A549 (cell line): ENCODE results near the gene LOX. TPM values are rescaled to one million over a fixed set of nuclear protein-coding genes. Genes with fewer than 3 reads are reported as not detected.

Experiments
- ATAC-seq, 2 experiments: fragments of 200-7000 bp in 1 of 2; fragments of >200 bp in 1 of 2; cut with Nextera tagmentation in 1 of 2; cut with Tn5 transposase in 1 of 2; 3 replicates each; pipeline versions ENCODE4 v1.8.0 to v1.9.1; 2018 to 2020; ENCODE audit warnings: mild to moderate bottlenecking in 1 of 2, moderate library complexity in 1 of 2
- CTCF ChIA-PET: fragments of 300-600 bp; sonication (Branson Sonifier 250); formaldehyde crosslinking; extraction: SDS; loops from one replicate; lab custom pipeline; 2021; ENCODE audit warnings: antibody characterized with exemption, inconsistent platforms; lab: Yijun Ruan, JAX
- POLR2A ChIA-PET: fragments of 350-600 bp; formaldehyde crosslinking; extraction: SDS; loops from one replicate; lab custom pipeline; 2021; ENCODE audit warnings: antibody characterized with exemption, inconsistent platforms; lab: Yijun Ruan, JAX
- DNase-seq, 2 experiments: peaks; one replicate each; pipeline versions ENCODE4 v3.0.0 to v3.0.0-alpha.2; 2011 to 2016; ENCODE audit warnings: low read depth in 1 of 2, low spot score in 1 of 2
- FAIRE-seq: peaks from 2 replicates; lab custom pipeline; 2011; peaks lifted over from hg19 to GRCh38; lab: Jason Lieb, UNC
- H3K27ac ChIP-seq, 2 experiments: fragments of >200 bp; sonication (Bioruptor Twin); formaldehyde crosslinking; 3 replicates each; pipeline ENCODE4 v1.5.1; 2016 to 2017
- H3K4me1 ChIP-seq: fragments of >200 bp; sonication (Bioruptor Twin); formaldehyde crosslinking; 3 replicates; pipeline ENCODE4 v1.6.1; 2016
- H3K4me2 ChIP-seq: fragments of >200 bp; sonication (Bioruptor Twin); formaldehyde crosslinking; 3 replicates; pipeline ENCODE4 v1.6.1; 2016
- H3K4me3 ChIP-seq: fragments of >200 bp; sonication (Bioruptor Twin); formaldehyde crosslinking; 3 replicates; pipeline ENCODE4 v1.5.1; 2016
- H3K9me3 ChIP-seq: fragments of >200 bp; sonication (Bioruptor Twin); formaldehyde crosslinking; 3 replicates; pipeline ENCODE4 v1.6.1; 2016
- BCL3 ChIP-seq: fragments of >200 bp; sonication (Bioruptor Twin); formaldehyde crosslinking; IDR thresholded peaks from 3 replicates; pipeline ENCODE4 v1.6.1; 2016
- BHLHE40 ChIP-seq: IDR thresholded peaks from 2 replicates; pipeline ENCODE4 v1.6.1; 2012; ENCODE audit warnings: low read depth, low read length, inconsistent platforms
- CBX8 ChIP-seq: fragments of 200-600 bp; sonication (generic); IDR thresholded peaks from 2 replicates; pipeline ENCODE4 v1.6.1; 2016
- CHD4 ChIP-seq: fragments of 200-600 bp; sonication (generic); IDR thresholded peaks from 2 replicates; pipeline ENCODE4 v1.6.1; 2016; ENCODE audit warnings: antibody characterized with exemption, mild to moderate bottlenecking, borderline replicate concordance
- E2F6 ChIP-seq: IDR thresholded peaks from 2 replicates; pipeline ENCODE4 v1.6.1; 2012; ENCODE audit warnings: low read depth, borderline replicate concordance
- EHMT2 ChIP-seq: fragments of 200-600 bp; sonication (generic); IDR thresholded peaks from 2 replicates; pipeline ENCODE4 v1.6.1; 2016; ENCODE audit warnings: antibody characterized with exemption, low read depth, mild to moderate bottlenecking, moderate library complexity
- ESRRA ChIP-seq: fragments of 150-350 bp; IDR thresholded peaks from 2 replicates; pipeline ENCODE4 v1.6.1; 2014; ENCODE audit warnings: mild to moderate bottlenecking, low read length, borderline replicate concordance
- HEYL ChIP-seq: fragments of 250-450 bp; sonication (Bioruptor Pico); IDR thresholded peaks from 2 replicates; pipeline ENCODE4 v1.8.0; 2021; ENCODE audit warnings: mild to moderate bottlenecking, moderate library complexity
- HOXA7 ChIP-seq: fragments of 250-450 bp; sonication (Bioruptor Pico); IDR thresholded peaks from 2 replicates; pipeline ENCODE4 v1.5.0; 2020; ENCODE audit warnings: mild to moderate bottlenecking, moderate library complexity
- HOXB13 ChIP-seq: fragments of 250-450 bp; sonication (Bioruptor Pico); IDR thresholded peaks from 2 replicates; pipeline ENCODE4 v1.5.0; 2020; ENCODE audit warnings: low read depth, mild to moderate bottlenecking, moderate library complexity
- HOXB5 ChIP-seq: fragments of 250-450 bp; sonication (Bioruptor Pico); IDR thresholded peaks from 2 replicates; pipeline ENCODE4 v1.5.0; 2020; ENCODE audit warnings: mild to moderate bottlenecking, moderate library complexity
- JUNB ChIP-seq: fragments of >200 bp; sonication (Bioruptor Twin); formaldehyde crosslinking; IDR thresholded peaks from 2 replicates; pipeline ENCODE4 v1.6.1; 2016
- KDM1A ChIP-seq: fragments of 200-600 bp; sonication (generic); IDR thresholded peaks from 2 replicates; pipeline ENCODE4 v1.6.1; 2016; ENCODE audit warnings: low read depth, mild to moderate bottlenecking
- MAZ ChIP-seq: fragments of 150-350 bp; IDR thresholded peaks from 2 replicates; pipeline ENCODE4 v1.6.1; 2014; ENCODE audit warnings: antibody characterized with exemption, low read depth, low read length, borderline replicate concordance
- NFE2L2 ChIP-seq: fragments of 150-350 bp; conservative IDR thresholded peaks from 2 replicates; pipeline ENCODE4 v1.6.1; 2014; ENCODE audit warnings: low read length
- NR3C1 ChIP-seq: fragments of >200 bp; sonication (Bioruptor Twin); formaldehyde crosslinking; IDR thresholded peaks from 3 replicates; pipeline ENCODE4 v1.6.1; 2017
- PHF8 ChIP-seq: fragments of 200-600 bp; sonication (generic); IDR thresholded peaks from 2 replicates; pipeline ENCODE4 v1.6.1; 2016; ENCODE audit warnings: low read depth, mild to moderate bottlenecking, antibody characterized with exemption, moderate library complexity, borderline replicate concordance
- POLR2AphosphoS2 ChIP-seq: conservative IDR thresholded peaks from 2 replicates; pipeline ENCODE4 v1.6.1; 2012; ENCODE audit warnings: low read length, improper control_type of control experiment, inconsistent platforms
- RCOR1 ChIP-seq: fragments of 150-350 bp; IDR thresholded peaks from 2 replicates; pipeline ENCODE4 v1.6.1; 2014; ENCODE audit warnings: antibody characterized with exemption, low read length, low read depth
- RFX5 ChIP-seq: fragments of 450-650 bp; IDR thresholded peaks from 2 replicates; pipeline ENCODE4 v1.7.1; 2014; ENCODE audit warnings: antibody characterized with exemption, mild to moderate bottlenecking, moderate library complexity
- ZC3H11A ChIP-seq: fragments of 450-650 bp; IDR thresholded peaks from 2 replicates; pipeline ENCODE4 v1.6.1; 2014; ENCODE audit warnings: antibody characterized with exemption, mild to moderate bottlenecking
- WGBS: methylation state at CpG from one replicate; pipeline ENCODE4 v1.1.6; 2017; ENCODE audit errors: missing lambda C conversion rate; 5-methylcytosine and 5-hydroxymethylcytosine counted together
- polyA plus RNA-seq, 4 experiments: library from polyadenylated mRNA; depleted of rRNA in 3 of 4; stranded (reverse); fragments of >200 nt; fragmentation: RNase III in 1 of 4; extraction: RNeasy Plus Mini Kit Qiagen cat#74134 plus additional on column Dnase treatment in 1 of 4; gene quantifications; 2 replicates in 3 of 4; 3 replicates in 1 of 4; pipeline ENCODE4 v1.2.3, GENCODE V29; 2011 to 2017
- TF ChIP-seq, protein P1 (sequence below): fragments of >200 bp; sonication (Bioruptor Twin); formaldehyde crosslinking; IDR thresholded peaks from 3 replicates; pipeline ENCODE4 v1.5.1; 2016
- TF ChIP-seq, protein P2 (sequence below): IDR thresholded peaks from 2 replicates; pipeline ENCODE4 v1.6.1; 2012

LOX gene
- polyA plus RNA-seq, 2 of the 4 experiments (the other 2 are of a cell fraction) = 0.34 to 0.36 TPM

DNA sequence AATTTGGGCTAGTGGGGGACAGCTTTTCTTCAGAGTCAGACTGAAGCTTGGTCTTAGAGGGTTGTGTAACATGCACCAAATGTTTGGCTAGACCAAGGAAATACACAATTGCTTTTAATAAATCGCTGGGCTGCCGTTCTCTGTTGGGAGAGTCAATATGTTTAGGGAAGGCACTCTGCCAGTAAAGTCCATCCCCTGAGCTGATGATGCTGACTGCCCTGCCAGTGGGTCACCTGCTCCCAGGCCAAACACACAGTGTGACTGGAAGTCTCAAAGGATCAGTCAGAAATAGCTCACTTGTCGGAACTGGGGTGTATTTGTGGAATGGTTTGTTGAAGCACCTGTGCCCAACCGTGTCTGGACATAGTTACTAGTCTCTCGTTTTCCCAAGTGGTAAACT is 33.4 kb upstream of the LOX start:
- Histone ChIP-seq H3K4me3 (no peak overlapping the region), H3K9me3 (no peaks in the 10 kb centered on the region), H3K27ac (no peak overlapping the region), H3K4me1 (no peaks in the 10 kb centered on the region), H3K4me2 (no peak overlapping the region)
- FAIRE-seq = no peak
- no peak for ATAC-seq
- TF ChIP-seq ESRRA (no peak), NFE2L2 (no peak), HEYL (no peak), E2F6 (no peak), HOXB13 (CRISPR knock-in tag) (no peak), NR3C1 (no peak), RFX5 (no peak), EHMT2 (no peak), HOXA7 (no peak), JUNB (no peak), CBX8 (no peak), CHD4 (no peak), MAZ (no peak)
- TF ChIP-seq, protein P1, sequence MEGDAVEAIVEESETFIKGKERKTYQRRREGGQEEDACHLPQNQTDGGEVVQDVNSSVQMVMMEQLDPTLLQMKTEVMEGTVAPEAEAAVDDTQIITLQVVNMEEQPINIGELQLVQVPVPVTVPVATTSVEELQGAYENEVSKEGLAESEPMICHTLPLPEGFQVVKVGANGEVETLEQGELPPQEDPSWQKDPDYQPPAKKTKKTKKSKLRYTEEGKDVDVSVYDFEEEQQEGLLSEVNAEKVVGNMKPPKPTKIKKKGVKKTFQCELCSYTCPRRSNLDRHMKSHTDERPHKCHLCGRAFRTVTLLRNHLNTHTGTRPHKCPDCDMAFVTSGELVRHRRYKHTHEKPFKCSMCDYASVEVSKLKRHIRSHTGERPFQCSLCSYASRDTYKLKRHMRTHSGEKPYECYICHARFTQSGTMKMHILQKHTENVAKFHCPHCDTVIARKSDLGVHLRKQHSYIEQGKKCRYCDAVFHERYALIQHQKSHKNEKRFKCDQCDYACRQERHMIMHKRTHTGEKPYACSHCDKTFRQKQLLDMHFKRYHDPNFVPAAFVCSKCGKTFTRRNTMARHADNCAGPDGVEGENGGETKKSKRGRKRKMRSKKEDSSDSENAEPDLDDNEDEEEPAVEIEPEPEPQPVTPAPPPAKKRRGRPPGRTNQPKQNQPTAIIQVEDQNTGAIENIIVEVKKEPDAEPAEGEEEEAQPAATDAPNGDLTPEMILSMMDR = no peak
- TF ChIP-seq, protein P2, sequence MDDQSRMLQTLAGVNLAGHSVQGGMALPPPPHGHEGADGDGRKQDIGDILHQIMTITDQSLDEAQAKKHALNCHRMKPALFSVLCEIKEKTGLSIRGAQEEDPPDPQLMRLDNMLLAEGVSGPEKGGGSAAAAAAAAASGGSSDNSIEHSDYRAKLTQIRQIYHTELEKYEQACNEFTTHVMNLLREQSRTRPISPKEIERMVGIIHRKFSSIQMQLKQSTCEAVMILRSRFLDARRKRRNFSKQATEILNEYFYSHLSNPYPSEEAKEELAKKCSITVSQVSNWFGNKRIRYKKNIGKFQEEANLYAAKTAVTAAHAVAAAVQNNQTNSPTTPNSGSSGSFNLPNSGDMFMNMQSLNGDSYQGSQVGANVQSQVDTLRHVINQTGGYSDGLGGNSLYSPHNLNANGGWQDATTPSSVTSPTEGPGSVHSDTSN = no peak
- CTCF ChIA-PET = no interaction called here
- 59% methylated on average over 5 of the region's 5 CpGs for WGBS
- DNase-seq = no peak
- POLR2A ChIA-PET = no interaction called here

GRCh38 chr5:122110987-122111386 is 32.9 kb upstream of the LOX start:
- ChIA-PET CTCF (interaction anchor here (0.7 to 3.7 kb wide), 2 partner anchors 19 to 45 kb away, joined by 3 to 12 read pairs; no protein-coding TSS in a partner anchor), POLR2A (no interaction called here)
- FAIRE-seq (no peak), DNase-seq (no peak), ATAC-seq (no peak)
- TF ChIP-seq KDM1A (no peak), NR3C1 (no peak), POLR2AphosphoS2 (no peak), PHF8 (no peak), BHLHE40 (no peak), BCL3 (no peak), ZC3H11A (no peak)
- Histone ChIP-seq H3K9me3 (no peaks in the 10 kb centered on the region), H3K4me1 (no peaks in the 10 kb centered on the region), H3K4me3 (no peak overlapping the region), H3K4me2 (no peak overlapping the region), H3K27ac (no peak overlapping the region)
- 58% methylated on average over 3 of the region's 3 CpGs for WGBS

DNA sequence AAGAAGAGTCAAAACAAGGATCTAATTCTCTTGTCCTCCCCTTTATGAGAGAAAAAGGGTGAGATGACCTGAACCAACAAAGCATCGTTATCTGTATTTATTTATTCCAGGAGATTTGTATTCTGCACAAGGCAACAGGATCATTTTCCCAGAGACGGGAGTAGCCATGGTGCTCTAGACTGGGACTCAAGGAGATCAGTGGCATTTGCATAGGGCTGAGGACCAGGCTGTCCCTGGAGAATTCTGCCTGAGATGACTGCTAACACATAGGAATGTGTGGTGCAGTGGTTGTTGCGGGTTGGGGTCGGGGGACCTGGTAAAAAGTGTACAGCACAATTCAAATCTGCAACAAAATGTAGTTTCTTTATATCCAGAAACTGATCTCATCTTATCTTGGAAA is 29.0 kb upstream of the LOX start:
- ChIA-PET CTCF (no interaction called here), POLR2A (no interaction called here)
- ATAC-seq = no peak
- DNase-seq = no peak
- H3K9me3 ChIP-seq = no peaks in the 10 kb centered on the region
- H3K4me3 ChIP-seq = no peak overlapping the region
- WGBS = 91% methylated on average over 4 of the region's 4 CpGs
- H3K4me1 ChIP-seq = no peaks in the 10 kb centered on the region; the same call in 2 of the 3 replicates
- no peak for FAIRE-seq
- no peak overlapping the region for H3K4me2 ChIP-seq
- TF ChIP-seq HOXB5 (CRISPR knock-in tag) = no peak
- no peak for TF ChIP-seq RCOR1
- H3K27ac ChIP-seq = no peak overlapping the region
